Measurements from ENCODE around the gene DENND4B.

DNA sequence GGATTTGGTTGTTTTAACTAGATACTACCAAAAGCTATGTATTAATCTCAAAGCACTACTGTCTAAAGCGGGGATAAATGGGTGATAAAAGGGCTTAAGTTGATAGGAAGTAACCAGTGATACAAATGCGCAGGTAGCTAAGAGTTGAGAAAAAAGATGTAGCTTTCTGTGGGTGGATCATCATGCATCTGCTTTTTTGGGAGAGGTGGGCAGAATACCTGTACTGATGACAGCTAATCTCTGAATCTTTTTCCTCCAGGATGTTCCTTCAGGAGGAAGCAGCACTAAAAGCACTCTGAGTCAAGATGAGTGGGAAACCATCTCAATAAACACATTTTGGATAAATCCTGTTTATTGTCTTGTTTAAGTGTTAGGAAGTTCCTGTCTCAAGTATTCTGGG lies 45.3 kb upstream of the DENND4B start:
- TF ChIP-seq GATA2 (IDR thresholded peaks at IDR 0.05; ENCODE audit: low read depth, low read length) (no peak), GATA3 (IDR thresholded peaks at IDR 0.05; ENCODE audit: low read depth, low read length) (no peak)
